HG02852 (cell line): ENCODE data around the gene HACL1.

Source experiments
- ATAC-seq: cut with Tn5 transposase; IDR thresholded peaks from one replicate; pipeline ENCODE4 v1.9.1; 2021; ENCODE audit warnings: mild to moderate bottlenecking, moderate library complexity; ENCODE audit not compliant: unreplicated experiment

Gene HACL1

DNA sequence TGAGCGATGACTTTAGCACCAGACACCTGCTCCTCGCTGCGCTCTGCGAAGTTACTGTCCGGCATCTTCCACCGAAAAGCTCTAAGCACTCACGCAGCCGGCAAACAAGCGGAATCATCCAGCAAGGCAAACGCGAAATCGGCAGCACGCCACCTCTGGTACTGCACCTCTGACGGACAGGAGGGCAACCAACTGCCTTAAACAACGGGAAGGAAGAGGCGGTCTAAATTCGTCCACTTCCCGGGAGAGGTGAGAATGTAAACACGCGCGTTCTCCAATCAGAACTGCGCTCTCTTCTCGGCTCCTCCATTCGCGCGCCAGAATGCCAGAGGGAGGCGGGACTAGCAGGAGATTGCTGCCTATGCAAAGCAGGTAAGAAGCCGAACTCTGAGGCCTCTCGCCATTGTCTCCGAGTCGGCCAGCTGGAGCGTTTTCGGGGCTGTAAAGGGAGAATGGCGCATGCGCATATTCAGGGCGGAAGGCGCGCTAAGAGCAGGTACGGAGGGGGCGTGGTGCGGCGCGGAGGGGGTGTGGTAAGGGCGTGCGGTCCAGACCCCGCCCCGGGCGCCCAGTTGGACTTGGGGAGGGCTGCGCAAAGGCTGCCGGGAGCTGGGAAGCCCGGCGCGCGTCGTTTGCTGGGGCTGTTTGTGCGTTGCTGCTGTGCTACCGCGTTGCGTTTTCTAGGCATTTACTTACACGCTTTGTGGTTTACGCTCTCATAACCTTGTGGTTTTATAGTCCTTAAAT lies at the start of gene HACL1, which contains the start of gene BTD:
Gene HACL1, minus strand, starts transcription at position 171 of the 747 bp plus-strand sequence. Its CDS starts 106 bp downstream, at position 65.
Gene BTD, plus strand, starts transcription at position 347 of the 747 bp plus-strand sequence. CDS start 33,695 bp downstream, outside the sequence.
- ATAC-seq: peak; percentile 92

DNA sequence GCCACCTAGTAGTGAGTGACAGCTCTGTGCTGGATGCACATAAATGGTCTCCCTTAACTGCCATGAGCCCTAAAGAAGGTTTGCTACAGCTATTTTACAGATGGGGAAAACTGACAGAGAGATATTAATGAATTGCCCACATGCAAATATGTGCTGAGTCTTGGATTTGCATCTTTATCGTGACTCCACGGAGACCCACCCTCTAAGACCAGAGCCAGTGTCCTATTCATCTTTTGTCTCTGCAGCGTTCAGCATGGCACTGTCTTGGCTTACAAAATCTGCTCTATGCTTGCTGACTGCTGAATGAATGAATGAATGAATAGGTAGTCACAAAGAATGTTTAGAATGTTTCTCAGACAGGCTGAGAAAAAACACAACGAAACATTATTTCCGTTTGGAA lies 48.5 kb upstream of the HACL1 start:
- no peak for ATAC-seq

DNA sequence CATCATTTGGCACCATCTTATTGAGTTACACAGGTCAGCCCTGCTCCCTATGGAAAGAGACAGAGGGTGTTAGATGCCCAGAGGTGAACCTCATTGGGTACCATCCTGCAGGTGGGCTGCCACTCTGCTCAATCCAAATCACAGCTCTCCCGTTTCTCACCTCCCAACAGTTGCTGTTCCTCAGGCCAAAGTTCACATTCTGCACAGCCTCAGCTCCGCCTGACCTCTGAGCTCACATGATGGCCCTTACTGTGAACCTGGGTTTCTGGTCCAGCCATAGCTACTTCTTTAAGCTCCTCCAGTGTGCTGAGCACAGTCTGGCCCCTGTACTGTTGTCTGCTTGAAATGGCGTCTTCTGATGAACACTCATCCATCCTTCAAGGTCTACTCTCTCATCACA lies 48.0 kb upstream of the HACL1 start:
- ATAC-seq: no peak

DNA sequence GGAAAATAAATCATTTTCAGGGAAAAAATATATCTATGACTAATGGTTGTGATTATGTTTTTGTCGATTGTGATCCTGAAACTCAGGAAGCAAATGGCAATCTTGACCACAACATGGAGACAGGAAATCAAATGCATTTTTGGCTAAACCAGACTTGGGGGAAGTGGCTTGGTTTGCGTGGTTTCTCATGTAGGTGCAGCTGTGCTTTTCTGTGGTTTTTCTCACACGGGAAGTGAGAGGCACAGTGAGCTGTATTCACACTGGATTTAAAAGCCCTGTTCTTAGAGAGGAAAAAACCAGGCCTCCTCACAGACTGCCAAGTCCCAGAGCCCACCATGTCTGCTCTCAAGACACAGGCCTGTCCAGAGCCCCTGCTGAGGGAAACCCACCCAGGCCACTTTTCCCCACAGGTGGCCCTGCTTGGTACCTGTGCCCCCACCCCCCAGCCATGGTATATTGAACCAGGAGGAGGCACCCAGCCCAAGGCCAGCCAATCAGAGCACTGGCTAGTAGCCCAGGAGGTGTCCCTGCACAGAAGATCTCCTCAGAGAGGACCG lies 46.3 kb upstream of the HACL1 start:
- ATAC-seq: peak; percentile 91

DNA sequence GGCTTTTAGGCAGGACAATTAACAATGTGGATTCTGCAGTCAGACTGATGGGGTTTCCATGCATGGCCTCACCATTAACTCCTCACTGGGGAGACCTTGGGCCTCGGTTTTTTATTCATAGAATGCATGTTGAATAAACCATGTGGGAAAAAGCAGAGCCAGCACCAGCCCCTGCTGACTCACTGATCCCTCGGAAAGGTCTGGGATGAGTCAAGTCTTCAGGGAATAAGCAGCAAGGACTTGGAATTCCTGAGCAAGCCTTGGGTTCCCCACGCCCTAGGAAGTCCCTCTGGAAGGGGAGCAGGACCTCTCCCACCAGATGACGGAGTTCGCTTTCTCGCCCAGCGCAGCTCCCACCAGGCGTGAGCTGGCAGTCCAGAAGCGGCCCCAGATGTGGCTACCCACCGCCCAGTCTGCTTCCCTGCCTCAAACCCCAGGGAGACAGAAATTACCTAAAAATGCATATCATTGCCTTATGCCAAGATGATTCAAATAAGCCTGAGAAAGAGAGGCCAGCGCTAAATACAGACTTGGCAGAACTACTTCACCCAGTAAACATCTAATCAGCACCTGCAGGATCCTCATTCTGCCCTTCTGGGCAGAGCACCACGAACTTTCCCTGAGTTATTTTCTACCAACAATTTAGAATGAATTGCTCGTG lies 45.6 kb upstream of the HACL1 start:
- peak; percentile 17 for ATAC-seq

DNA sequence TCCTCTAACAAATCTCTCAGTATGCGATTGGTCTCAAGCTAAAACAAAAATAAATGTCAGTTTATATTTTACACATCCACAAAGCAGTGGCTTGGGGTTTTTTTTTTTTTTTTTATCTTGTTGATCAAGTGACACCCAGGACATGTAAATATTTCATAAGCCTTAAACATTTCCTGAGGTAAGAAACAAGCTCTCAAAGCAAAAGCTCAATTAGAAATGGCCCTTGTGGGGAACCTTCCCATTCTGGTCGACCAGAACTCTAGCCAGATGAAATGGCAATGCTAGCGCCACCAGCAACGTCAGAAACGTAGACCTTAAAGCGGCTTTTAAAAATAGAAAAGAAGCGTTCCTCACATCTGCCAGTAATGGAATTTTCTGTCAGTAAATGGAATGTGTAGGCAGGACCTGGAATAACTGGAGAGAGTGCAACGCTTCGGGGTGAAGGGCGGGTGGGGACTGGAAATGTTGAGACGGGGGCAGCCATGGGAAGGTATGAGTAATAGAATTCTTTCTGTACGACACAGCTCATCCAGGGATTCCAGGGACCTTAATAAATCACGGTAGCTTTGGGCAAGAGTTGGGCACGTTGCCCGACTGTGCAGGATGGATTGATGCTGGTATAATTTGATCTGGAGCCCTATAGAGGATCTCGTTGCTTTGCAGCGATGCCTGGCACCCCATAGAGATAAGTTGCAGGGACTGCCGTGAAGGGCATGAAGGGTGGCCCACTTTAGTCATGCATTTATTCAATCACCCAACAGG lies 44.6 kb upstream of the HACL1 start:
- no peak for ATAC-seq

DNA sequence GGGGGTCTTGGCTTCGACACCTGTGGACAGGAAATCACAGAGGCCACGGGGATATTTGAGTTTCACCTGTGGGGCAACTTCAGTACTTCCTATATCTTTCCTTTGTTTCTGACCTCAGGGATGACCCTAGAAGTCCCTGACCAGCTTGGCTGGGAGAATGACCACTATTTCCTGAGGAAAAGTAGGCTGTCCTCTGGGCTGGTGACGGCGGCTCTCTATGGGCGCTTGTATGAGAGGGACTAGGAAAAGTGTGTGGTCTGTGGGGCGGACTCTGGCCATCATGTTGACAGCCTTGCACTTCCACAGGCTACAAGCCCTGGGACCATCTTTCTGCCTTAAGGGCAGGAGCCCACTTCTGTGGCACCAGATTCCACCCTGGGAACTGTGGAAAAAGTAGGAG lies 43.9 kb upstream of the HACL1 start:
- ATAC-seq: no peak

DNA sequence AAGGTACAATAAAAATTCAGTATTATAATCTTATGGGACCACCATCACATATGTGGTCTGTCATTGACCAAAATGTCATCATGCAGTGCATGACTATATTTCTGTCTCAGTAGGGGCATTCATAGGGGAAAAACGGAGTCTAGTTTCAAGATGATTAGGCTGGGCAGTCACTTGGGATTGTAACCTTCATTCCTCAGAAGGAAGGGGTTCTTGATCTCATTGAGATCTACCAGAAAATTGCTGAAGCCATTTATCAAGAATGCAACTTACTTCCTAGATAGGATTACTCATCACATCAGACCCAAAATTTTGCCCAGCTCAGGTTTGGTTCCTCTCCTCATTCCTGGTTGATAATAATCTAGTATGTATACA lies 37.5 kb upstream of the HACL1 start:
- no peak for ATAC-seq

DNA sequence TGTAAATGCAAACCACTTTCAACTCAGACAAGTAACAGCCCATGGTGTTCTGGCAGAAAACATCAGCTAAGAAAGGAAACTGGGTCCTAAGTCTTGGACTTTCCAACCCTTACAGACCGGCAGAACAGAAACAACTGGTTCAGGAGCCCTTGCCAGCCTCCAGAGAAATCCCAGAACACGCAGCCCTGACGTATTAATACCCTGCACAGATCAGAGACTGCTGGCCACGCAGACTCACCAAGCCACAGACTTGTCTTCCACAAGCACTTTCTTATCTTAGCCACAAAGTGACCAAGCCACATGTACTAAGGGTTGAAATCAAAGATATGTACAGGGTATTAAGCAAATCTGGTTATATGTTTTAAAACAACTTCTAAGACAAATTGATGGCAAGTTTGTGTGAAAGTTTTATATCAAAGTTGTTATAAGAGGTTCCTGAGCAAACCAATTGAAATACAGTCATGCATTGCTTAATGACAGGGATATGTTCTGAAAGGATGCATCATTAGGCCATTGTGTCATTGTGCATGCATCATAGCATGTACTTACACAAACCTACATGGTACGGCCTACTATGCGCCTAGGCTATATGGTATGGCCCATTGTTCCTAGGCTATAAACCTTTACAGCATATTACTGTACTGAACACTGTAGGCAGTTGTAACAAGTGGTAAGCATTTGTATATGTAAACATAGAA lies 37.0 kb upstream of the HACL1 start:
- no peak for ATAC-seq

DNA sequence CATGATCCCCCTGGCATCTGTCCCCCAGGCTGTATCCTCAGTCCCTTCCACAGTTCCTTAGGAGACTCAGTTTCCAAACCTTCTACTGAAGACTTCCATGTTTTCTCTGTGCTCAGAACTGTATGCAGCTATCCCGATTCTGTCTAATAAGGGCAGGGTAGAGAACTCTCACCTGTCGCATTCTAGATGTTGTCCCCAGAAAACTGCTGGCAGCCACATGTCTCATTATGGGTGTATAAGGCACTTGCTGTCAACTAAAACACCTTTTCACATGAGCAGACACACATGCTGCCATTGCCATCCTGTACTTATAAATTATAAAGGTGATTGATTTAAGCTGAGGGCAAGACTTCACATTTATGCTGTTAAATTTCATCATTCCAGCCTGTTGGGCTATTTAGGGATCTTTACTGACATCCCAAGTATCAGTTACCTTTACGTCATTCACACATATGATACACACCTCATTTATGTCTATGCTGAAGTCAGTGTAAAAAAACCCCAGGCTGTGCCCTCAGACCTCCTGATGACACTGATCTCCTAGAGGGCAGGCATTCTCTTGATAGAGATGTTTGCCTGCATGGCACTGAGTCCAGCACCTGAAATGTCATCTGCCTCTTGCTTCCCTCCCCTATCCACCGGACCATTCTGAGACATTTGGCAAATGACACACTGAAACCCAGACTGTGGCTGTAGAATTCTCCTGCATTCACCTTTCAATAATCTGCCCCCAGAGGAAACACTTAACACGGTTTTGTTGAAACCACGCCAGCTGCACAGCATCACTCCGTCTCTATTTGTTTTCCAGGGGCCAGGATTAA lies 36.0 kb upstream of the HACL1 start:
- no peak for ATAC-seq

DNA sequence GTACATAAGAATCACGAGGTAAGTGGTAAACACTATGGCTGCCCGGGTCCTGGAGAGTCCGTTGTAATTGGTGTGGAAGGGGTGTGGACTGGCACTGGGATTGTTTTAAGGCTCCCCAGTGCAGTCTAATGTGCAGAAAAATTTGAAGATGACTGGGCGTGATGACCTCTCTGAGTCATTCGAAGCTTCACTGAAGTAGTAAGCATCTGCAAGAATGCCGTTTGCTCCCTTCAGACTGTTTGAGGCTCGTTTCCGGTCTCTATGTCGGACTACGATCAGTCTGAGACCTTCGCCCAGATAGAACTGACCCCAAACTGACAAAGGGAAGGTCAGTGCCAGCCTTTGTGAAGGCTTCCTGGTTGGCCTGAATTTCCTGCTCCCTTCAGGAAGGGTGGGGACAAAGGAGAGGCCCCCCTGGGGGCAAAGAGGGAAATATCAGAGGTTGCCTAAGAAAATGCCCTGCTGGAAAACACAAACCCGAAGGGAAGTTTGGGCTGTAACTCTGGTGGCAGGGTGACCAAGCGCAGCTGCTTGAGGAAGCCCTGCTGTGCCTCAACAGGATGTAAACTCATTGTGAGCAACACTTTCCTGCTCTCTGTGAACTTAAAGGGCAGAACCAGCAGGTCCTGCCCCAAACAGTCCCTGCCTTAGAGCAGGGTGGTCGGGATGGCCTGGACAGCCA lies 34.8 kb upstream of the HACL1 start:
- ATAC-seq: peak; percentile 62

DNA sequence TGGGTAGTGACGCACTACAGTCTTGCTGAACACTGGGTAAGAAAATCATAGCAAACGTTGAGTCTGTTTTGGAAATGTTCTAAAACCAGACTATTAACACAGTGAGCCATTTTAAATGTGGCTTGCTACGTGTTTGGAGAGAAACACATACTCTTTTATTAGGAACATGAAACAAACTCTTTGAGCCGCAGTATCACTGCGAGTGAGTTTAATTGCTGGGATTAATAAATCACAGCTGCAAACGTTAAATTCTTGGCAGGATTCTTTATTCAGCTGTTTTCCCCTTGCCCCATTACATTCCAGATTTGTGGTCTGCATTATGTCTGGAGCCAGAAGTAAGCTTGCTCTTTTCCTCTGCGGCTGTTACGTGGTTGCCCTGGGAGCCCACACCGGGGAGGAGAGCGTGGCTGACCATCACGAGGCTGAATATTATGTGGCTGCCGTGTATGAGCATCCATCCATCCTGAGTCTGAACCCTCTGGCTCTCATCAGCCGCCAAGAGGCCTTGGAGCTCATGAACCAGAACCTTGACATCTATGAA lies 33.8 kb upstream of the HACL1 start:
- no peak for ATAC-seq

DNA sequence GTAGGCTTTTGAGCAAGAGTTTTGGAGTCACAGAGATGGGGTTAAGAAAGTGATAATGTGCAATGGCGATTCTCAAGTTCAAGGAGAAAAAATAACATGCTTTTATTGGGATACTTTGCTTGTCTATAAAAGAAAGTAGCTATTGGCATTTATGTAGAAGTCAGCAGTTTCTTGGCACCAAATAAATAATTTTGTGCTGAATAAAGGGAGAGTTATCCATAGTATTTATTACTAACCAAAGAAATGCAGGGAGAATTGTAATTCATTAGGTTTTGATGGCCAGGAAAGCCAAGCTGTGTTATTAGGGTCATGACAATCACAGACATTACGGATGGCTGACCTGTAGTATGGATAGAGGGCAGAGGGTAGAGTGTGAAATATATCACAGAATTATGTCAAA lies 33.3 kb upstream of the HACL1 start:
- ATAC-seq: no peak

DNA sequence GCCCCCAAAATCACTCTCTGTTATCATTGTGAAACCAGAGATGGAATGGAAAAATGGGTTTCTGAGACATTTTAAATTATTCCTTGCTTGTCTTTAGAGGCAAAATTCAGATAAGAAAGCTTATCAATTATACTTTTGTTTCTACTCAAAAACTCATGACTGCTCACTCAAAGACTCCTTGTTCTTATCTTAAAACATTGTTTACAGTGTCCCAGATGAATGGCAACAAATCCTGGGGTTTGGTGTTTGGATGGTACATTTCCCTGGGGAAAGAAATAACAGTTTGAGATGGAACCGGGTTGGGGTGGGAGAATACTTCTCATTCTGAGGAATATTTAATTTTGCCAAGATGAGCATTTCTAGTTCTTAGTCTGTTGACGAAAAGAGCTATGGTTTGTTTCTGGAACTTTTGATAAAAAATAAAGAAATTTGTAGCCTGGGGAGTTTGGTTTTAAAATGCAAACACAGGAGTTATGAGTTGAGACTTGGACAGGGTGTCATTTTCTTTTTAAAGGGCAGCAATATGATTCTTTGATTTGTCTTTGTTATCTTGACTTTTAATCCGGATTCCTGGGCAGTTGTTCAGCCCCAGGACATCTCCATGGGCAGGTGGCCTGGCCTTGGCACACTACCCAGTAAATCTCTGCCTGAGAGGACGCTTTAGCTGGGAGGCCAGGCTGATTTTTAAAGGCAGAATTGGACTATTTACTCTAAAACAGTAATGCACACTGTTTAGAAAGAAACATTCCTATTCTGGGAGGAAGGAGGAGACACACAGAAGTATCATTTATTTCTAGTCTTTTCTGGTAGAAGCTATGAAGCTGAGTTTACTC lies 32.6 kb upstream of the HACL1 start:
- no peak for ATAC-seq

DNA sequence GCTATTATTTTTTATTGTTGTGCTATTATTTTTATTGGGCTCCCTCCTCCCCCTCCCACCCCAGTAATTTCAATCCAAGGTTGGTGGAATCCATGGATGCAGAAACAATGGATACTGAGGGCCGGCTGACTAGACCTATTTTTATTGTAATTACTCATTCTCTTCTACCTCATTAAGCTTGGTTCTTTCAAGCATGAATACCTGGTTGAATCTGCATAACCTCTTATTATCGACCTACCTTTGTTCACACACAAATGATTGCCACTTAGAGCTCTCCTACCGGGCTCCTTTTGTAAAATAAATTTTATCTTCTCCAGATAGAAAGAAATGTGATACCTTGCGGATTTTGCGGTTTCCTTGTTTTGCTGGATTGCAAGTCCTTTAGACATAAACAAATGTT lies 31.8 kb upstream of the HACL1 start:
- no peak for ATAC-seq

DNA sequence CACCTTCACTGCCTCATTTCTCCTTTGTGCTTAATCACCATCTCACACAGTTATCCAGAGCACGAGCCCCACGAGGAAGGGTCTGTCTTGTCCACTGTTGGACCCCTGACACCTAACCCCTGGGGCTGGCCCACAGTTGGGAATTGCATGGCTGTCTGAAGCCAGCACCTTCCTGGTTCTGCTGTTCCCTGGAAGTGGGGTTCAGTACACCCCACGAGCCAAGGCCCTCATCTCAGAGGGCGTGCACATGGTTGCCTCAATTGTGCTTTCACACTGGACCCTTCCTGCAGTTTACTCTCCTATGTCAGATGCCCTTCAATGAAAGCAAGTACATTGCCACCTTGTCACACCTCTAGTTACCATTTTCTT lies 30.8 kb upstream of the HACL1 start:
- no peak for ATAC-seq

DNA sequence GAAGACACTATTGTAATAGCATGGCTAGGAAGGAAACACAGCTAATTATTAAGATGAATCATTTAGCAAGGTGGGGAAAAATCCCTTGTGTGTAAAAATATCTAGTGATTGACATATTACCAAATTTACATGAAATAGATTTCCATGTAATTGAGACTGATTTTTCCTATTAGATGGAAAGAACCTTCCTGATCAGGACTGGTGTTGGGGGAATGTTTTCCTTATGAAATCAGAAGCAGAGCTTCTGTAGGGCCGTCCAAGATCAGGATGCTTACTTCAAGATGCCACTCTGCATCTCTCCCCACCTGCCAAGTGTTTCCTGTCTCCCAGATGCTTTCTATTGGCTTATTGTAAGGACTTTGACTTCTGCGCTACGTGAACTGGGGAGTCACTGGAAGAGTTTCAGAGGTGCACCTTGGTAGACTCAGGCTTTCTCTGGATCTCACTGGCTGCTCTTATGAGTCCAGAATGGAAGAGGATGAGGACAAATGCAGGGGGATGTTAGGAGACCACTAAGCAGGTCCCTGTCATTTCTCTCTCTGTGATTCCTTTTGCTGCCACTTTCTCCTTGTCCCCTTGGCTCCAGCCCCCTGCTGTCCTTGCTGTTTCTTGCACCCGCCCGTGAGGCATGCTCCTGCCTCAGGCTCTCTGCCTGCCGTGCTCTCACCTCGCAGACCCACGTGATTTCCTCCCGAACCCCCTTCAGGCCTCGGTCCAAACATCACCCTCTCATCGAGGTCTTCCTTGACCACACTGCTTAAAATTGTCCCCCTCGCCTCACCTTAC lies 30.2 kb upstream of the HACL1 start:
- no peak for ATAC-seq
